Smooth muscle cell (in vitro differentiated cells): ENCODE data around the gene MAPK14. TPM values are rescaled to one million over a fixed set of nuclear protein-coding genes. Genes with fewer than 3 reads are reported as not detected.

Source experiments
- DNase-seq: peaks from one replicate; lab custom pipeline; 2025; ENCODE audit not compliant: unreplicated experiment; lab: John Stamatoyannopoulos, UW
- H2AFZ ChIP-seq: fragments of 200-600 bp; sonication (generic); 2 replicates; pipeline ENCODE4 v1.6.0; 2016; ENCODE audit warnings: antibody characterized with exemption, low read depth, mild to moderate bottlenecking
- H3F3A ChIP-seq: fragments of 200-600 bp; sonication (generic); 2 replicates; pipeline ENCODE4 v1.6.0; 2017; ENCODE audit warnings: antibody characterized with exemption, low read depth
- H3K27ac ChIP-seq: fragments of 200-600 bp; sonication (generic); 2 replicates; pipeline ENCODE4 v1.5.1; 2016; ENCODE audit warnings: low read depth, mild to moderate bottlenecking
- H3K27me3 ChIP-seq: fragments of 200-600 bp; sonication (generic); 2 replicates; pipeline ENCODE4 v1.6.1; 2016; ENCODE audit warnings: low read depth, mild to moderate bottlenecking
- H3K36me3 ChIP-seq: fragments of 200-600 bp; sonication (generic); 2 replicates; pipeline ENCODE4 v1.5.1; 2016; ENCODE audit warnings: low read depth
- H3K4me1 ChIP-seq: fragments of 200-600 bp; sonication (generic); 2 replicates; pipeline ENCODE4 v1.5.1; 2016; ENCODE audit warnings: low read depth
- H3K4me2 ChIP-seq: fragments of 200-600 bp; sonication (generic); 2 replicates; pipeline ENCODE4 v1.6.0; 2016; ENCODE audit warnings: mild to moderate bottlenecking
- H3K4me3 ChIP-seq: fragments of 200-600 bp; sonication (generic); 2 replicates; pipeline ENCODE4 v1.5.1; 2016; ENCODE audit warnings: mild to moderate bottlenecking
- H3K79me2 ChIP-seq: fragments of 200-600 bp; sonication (generic); 2 replicates; pipeline ENCODE4 v1.6.0; 2016; ENCODE audit warnings: low read depth, mild to moderate bottlenecking
- H3K9ac ChIP-seq: fragments of 200-600 bp; sonication (generic); 2 replicates; pipeline ENCODE4 v1.6.0; 2016; ENCODE audit warnings: low read depth
- H3K9me3 ChIP-seq: fragments of 200-600 bp; sonication (generic); replicated peaks from 2 replicates; pipeline ENCODE4 v1.5.1; 2016; ENCODE audit warnings: low read depth
- H4K20me1 ChIP-seq: fragments of 200-600 bp; sonication (generic); 2 replicates; pipeline ENCODE4 v1.6.0; 2016; ENCODE audit warnings: low read depth
- CTCF ChIP-seq: fragments of 200-600 bp; sonication (generic); IDR thresholded peaks from 2 replicates; pipeline ENCODE4 v1.5.1; 2017; ENCODE audit warnings: borderline replicate concordance, mild to moderate bottlenecking, antibody characterized with exemption; ENCODE audit not compliant: insufficient read depth, poor library complexity, severe bottlenecking
- WGBS: methylation state at CpG from one replicate; pipeline ENCODE4 v1.1.7; 2016; ENCODE audit warnings: low lambda C conversion rate; 5-methylcytosine and 5-hydroxymethylcytosine counted together
- polyA plus RNA-seq: library from polyadenylated mRNA; unstranded; fragments of >200 nt; fragmentation: Nextera tagmentation; extraction: Ambion mirVana; gene quantifications from 2 replicates; pipeline ENCODE4 v1.2.1, GENCODE V29; 2016
- total RNA-seq: library from RNA; depleted of rRNA; stranded (reverse); fragments of >200 nt; gene quantifications from 2 replicates; pipeline ENCODE4 v1.2.3, GENCODE V29; 2014

MAPK14 gene
- total and polyA plus RNA-seq, 2 experiments from 2014 or later: 28.0 to 62.8 TPM

DNA sequence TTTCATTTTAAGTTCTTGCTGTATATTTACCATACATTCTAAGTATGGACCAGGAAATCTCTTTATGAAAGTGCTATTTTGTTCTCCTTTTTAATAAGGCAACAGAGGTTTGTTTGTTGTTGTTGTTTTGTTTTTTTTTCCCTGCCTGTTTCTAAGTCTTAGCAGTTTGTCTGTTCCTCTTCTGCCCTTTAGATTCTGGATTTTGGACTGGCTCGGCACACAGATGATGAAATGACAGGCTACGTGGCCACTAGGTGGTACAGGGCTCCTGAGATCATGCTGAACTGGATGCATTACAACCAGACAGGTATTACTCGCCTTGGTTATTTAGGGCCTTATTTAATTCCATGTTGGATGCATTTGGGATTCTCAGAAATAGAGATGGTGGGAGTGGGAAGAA lies 48.0 kb downstream of the MAPK14 start:
- peak; percentile 14 for TF ChIP-seq CTCF
- no peak overlapping the region for H3K4me3 ChIP-seq
- H3K4me2 ChIP-seq: no peak overlapping the region
- H3K9ac ChIP-seq: no peak overlapping the region
- H3K79me2 ChIP-seq: peaks cover 27% of the 10 kb centered on the region
- H4K20me1 ChIP-seq: peaks cover 48% of the 10 kb centered on the region
- no peak overlapping the region for H2AFZ ChIP-seq
- 74% methylated on average over 3 of the region's 3 CpGs for WGBS
- peaks cover 21% of the 10 kb centered on the region for H3K36me3 ChIP-seq
- H3K4me1 ChIP-seq: no peaks in the 10 kb centered on the region
- H3K27ac ChIP-seq: no peak overlapping the region
- no peaks in the 10 kb centered on the region for H3F3A ChIP-seq
- no peaks in the 10 kb centered on the region for H3K27me3 ChIP-seq
- H3K9me3 ChIP-seq: no peaks in the 10 kb centered on the region
- no peak for DNase-seq

- no peaks in the 10 kb centered on the region for H3K4me1 ChIP-seq
- H2AFZ ChIP-seq: no peak overlapping the region
- H3K9me3 ChIP-seq: no peaks in the 10 kb centered on the region
- peak overlapping the region; percentile 57 for H3K27ac ChIP-seq
- peaks cover 40% of the 10 kb centered on the region for H4K20me1 ChIP-seq
- no peak for TF ChIP-seq CTCF
- DNase-seq: no peak
- no peaks in the 10 kb centered on the region for H3K27me3 ChIP-seq
- peaks cover 28% of the 10 kb centered on the region for H3K36me3 ChIP-seq
- no peaks in the 10 kb centered on the region for H3F3A ChIP-seq
- peak overlapping the region; percentile 55 for H3K4me2 ChIP-seq
- H3K4me3 ChIP-seq: no peak overlapping the region
- no peak overlapping the region for H3K9ac ChIP-seq
- H3K79me2 ChIP-seq: peaks cover 22% of the 10 kb centered on the region
- WGBS: 61% methylated on average over 3 of the region's 3 CpGs
Observed at GRCh38 chr6:36076178-36077063, 48.8 kb downstream of the MAPK14 start.

GRCh38 chr6:36078159-36078558 lies 50.6 kb downstream of the MAPK14 start:
- no peak for TF ChIP-seq CTCF
- Histone ChIP-seq H3K4me1 (no peaks in the 10 kb centered on the region), H3K4me2 (no peak overlapping the region), H4K20me1 (peaks cover 27% of the 10 kb centered on the region), H3K9me3 (no peaks in the 10 kb centered on the region), H3K4me3 (no peak overlapping the region), H3K27me3 (no peaks in the 10 kb centered on the region), H3K9ac (no peak overlapping the region), H2AFZ (no peak overlapping the region), H3K79me2 (peaks cover 19% of the 10 kb centered on the region), H3K27ac (no peak overlapping the region), H3F3A (no peaks in the 10 kb centered on the region), H3K36me3 (peaks cover 43% of the 10 kb centered on the region)
- WGBS: 93% methylated on average over 4 of the region's 4 CpGs
- DNase-seq: no peak
